Measurements from ENCODE around the gene ZC3H7B.

ZC3H7B gene

DNA sequence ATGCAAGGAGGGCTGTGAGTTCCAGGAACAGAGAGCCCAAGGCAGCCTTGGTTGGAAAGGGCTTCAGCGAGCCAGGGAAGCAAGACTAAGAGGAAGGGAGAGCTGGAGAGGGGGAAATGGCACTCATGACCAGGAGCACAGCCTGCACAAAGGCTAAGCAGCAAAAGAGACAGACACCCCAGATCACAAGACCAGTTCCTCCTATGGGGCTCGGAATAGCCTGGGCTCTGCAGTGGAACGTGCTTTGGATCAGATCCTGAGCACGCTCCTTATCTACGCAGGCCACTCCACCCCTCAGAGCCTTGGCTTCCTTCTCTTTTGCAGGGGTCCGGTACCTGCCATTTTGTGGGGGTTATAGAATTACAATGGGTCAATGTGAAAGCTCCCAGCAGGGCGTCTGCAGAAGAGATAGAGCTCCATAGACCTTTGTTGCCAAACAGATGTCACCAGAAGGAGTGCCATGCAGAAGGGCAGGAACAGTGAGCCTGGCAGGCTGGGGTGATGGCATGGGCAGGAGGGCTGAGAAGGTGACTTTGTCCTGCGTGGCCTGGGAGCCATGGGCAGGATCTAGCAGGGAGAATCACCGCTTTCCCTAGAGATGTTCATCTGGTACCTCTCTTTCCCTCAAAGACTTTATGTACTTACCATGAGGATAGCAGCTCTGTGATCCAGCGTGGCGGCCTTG is 33.8 kb downstream of the ZC3H7B start:
- H3K36me3 ChIP-seq (ENCODE audit: control insufficient read depth, insufficient read depth, low read length), result peaks cover 43% of the 10 kb centered on the region

DNA sequence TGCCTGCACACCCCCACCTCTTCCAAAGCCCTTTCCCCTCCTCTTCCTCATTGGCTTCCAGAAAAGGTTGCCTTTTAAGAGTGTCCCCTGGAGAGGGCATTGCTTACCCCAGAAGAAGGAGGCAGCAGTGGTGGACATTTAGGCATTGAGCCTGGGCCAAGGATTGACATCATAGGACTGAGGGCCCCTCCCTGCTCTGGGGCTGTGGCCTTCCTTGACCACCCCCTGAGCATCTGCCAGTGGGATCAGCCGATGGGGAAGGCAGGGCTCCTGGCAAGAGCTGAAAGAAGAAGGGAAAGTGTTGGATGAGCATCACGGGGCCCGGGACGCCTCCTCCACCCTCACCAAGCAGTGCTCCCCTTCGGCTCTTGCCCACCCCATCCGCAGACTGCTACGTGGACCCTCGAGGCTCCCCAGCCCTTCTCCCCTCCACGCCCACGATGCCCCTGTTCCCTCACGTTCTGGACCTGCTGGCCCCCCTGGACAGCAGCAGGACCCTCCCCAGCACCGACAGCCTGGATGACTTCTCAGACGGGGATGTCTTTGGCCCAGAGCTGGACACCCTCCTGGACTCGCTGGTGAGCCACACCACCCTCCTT is 37.4 kb downstream of the ZC3H7B start:
- H3K9me3 ChIP-seq (ENCODE audit: control insufficient read depth, insufficient read depth, low read length), result no peaks in the 10 kb centered on the region
- peaks cover 42% of the 10 kb centered on the region for H3K36me3 ChIP-seq (ENCODE audit: control insufficient read depth, insufficient read depth, low read length)
- no peaks in the 10 kb centered on the region for H3K27me3 ChIP-seq (ENCODE audit: control insufficient read depth, insufficient read depth, low read length)
- H3K4me1 ChIP-seq (ENCODE audit: control insufficient read depth, insufficient read depth, low read length), result no peaks in the 10 kb centered on the region
- H3K9ac ChIP-seq (ENCODE audit: low read depth, low read length), result no peak overlapping the region
- H3K4me3 ChIP-seq (ENCODE audit: low read depth, low read length), result no peak overlapping the region

More for the DNA sequence above, 33.8 kb downstream of the ZC3H7B start:
- no peaks in the 10 kb centered on the region for H3K4me1 ChIP-seq (ENCODE audit: control insufficient read depth, insufficient read depth, low read length)
- no peak overlapping the region for H3K9ac ChIP-seq (ENCODE audit: low read depth, low read length)
- H3K4me3 ChIP-seq (ENCODE audit: low read depth, low read length), result no peak overlapping the region
- no peaks in the 10 kb centered on the region for H3K27me3 ChIP-seq (ENCODE audit: control insufficient read depth, insufficient read depth, low read length)
- no peaks in the 10 kb centered on the region for H3K9me3 ChIP-seq (ENCODE audit: control insufficient read depth, insufficient read depth, low read length)

- no peaks in the 10 kb centered on the region for H3K27me3 ChIP-seq (ENCODE audit: control insufficient read depth, insufficient read depth, low read length)
- H3K4me1 ChIP-seq (ENCODE audit: control insufficient read depth, insufficient read depth, low read length), result no peaks in the 10 kb centered on the region
- H3K9ac ChIP-seq (ENCODE audit: low read depth, low read length), result no peak overlapping the region
- no peaks in the 10 kb centered on the region for H3K9me3 ChIP-seq (ENCODE audit: control insufficient read depth, insufficient read depth, low read length)
- peaks cover 51% of the 10 kb centered on the region for H3K36me3 ChIP-seq (ENCODE audit: control insufficient read depth, insufficient read depth, low read length)
- H3K4me3 ChIP-seq (ENCODE audit: low read depth, low read length), result no peak overlapping the region
Measured at GRCh38 chr22:41339823-41340222, 38.5 kb downstream of the ZC3H7B start.

- no peaks in the 10 kb centered on the region for H3K9me3 ChIP-seq (ENCODE audit: control insufficient read depth, insufficient read depth, low read length)
- no peak overlapping the region for H3K9ac ChIP-seq (ENCODE audit: low read depth, low read length)
- no peaks in the 10 kb centered on the region for H3K4me1 ChIP-seq (ENCODE audit: control insufficient read depth, insufficient read depth, low read length)
- no peaks in the 10 kb centered on the region for H3K27me3 ChIP-seq (ENCODE audit: control insufficient read depth, insufficient read depth, low read length)
- H3K36me3 ChIP-seq (ENCODE audit: control insufficient read depth, insufficient read depth, low read length), result peaks cover 52% of the 10 kb centered on the region
- no peak overlapping the region for H3K4me3 ChIP-seq (ENCODE audit: low read depth, low read length)
Measured at GRCh38 chr22:41340357-41340756, 39.0 kb downstream of the ZC3H7B start.

DNA sequence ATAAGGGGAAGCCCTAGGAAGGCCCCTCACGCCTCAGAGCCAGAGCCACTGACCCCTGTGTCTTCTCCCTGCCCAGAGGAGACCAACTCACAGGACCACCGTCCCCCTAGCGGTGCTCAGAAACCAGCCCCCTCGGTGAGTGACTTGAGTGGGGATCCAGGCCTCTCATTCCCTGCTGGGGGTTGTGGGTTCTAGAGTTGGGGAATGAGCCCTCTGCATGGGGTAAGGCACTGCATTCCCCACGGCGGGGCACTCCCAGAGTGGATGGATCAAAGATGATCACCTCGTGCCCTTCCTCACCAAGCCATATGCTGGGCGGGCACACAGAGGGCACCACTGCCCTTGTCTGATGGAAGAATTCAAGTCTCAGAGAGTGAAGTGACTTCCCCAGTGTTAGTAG is 39.7 kb downstream of the ZC3H7B start:
- Histone ChIP-seq H3K27me3 (ENCODE audit: control insufficient read depth, insufficient read depth, low read length) (no peaks in the 10 kb centered on the region), H3K4me3 (ENCODE audit: low read depth, low read length) (no peak overlapping the region), H3K9me3 (ENCODE audit: control insufficient read depth, insufficient read depth, low read length) (no peaks in the 10 kb centered on the region), H3K4me1 (ENCODE audit: control insufficient read depth, insufficient read depth, low read length) (no peaks in the 10 kb centered on the region), H3K36me3 (ENCODE audit: control insufficient read depth, insufficient read depth, low read length) (peaks cover 58% of the 10 kb centered on the region), H3K9ac (ENCODE audit: low read depth, low read length) (no peak overlapping the region)

- no peaks in the 10 kb centered on the region for H3K27me3 ChIP-seq (ENCODE audit: control insufficient read depth, insufficient read depth, low read length)
- H3K9ac ChIP-seq (ENCODE audit: low read depth, low read length), result no peak overlapping the region
- no peaks in the 10 kb centered on the region for H3K9me3 ChIP-seq (ENCODE audit: control insufficient read depth, insufficient read depth, low read length)
- no peak overlapping the region for H3K4me3 ChIP-seq (ENCODE audit: low read depth, low read length)
- no peaks in the 10 kb centered on the region for H3K4me1 ChIP-seq (ENCODE audit: control insufficient read depth, insufficient read depth, low read length)
- H3K36me3 ChIP-seq (ENCODE audit: control insufficient read depth, insufficient read depth, low read length), result peaks cover 61% of the 10 kb centered on the region
Measured at GRCh38 chr22:41341990-41342389, 40.7 kb downstream of the ZC3H7B start.

- no peak overlapping the region for H3K9ac ChIP-seq (ENCODE audit: low read depth, low read length)
- no peak overlapping the region for H3K4me3 ChIP-seq (ENCODE audit: low read depth, low read length)
- H3K36me3 ChIP-seq (ENCODE audit: control insufficient read depth, insufficient read depth, low read length), result peaks cover 70% of the 10 kb centered on the region
- H3K9me3 ChIP-seq (ENCODE audit: control insufficient read depth, insufficient read depth, low read length), result no peaks in the 10 kb centered on the region
- no peaks in the 10 kb centered on the region for H3K27me3 ChIP-seq (ENCODE audit: control insufficient read depth, insufficient read depth, low read length)
- no peaks in the 10 kb centered on the region for H3K4me1 ChIP-seq (ENCODE audit: control insufficient read depth, insufficient read depth, low read length)
Measured at GRCh38 chr22:41343300-41343699, 42.0 kb downstream of the ZC3H7B start.

GRCh38 chr22:41343717-41344116 is 42.4 kb downstream of the ZC3H7B start:
- Histone ChIP-seq H3K9me3 (ENCODE audit: control insufficient read depth, insufficient read depth, low read length) (no peaks in the 10 kb centered on the region), H3K9ac (ENCODE audit: low read depth, low read length) (no peak overlapping the region), H3K4me1 (ENCODE audit: control insufficient read depth, insufficient read depth, low read length) (no peaks in the 10 kb centered on the region), H3K27me3 (ENCODE audit: control insufficient read depth, insufficient read depth, low read length) (no peaks in the 10 kb centered on the region), H3K36me3 (ENCODE audit: control insufficient read depth, insufficient read depth, low read length) (peaks cover 70% of the 10 kb centered on the region), H3K4me3 (ENCODE audit: low read depth, low read length) (no peak overlapping the region)

GRCh38 chr22:41344189-41344788 is 43.0 kb downstream of the ZC3H7B start:
- no peaks in the 10 kb centered on the region for H3K9me3 ChIP-seq (ENCODE audit: control insufficient read depth, insufficient read depth, low read length)
- no peaks in the 10 kb centered on the region for H3K27me3 ChIP-seq (ENCODE audit: control insufficient read depth, insufficient read depth, low read length)
- peaks cover 70% of the 10 kb centered on the region for H3K36me3 ChIP-seq (ENCODE audit: control insufficient read depth, insufficient read depth, low read length)
- H3K4me3 ChIP-seq (ENCODE audit: low read depth, low read length), result no peak overlapping the region
- H3K4me1 ChIP-seq (ENCODE audit: control insufficient read depth, insufficient read depth, low read length), result no peaks in the 10 kb centered on the region
- no peak overlapping the region for H3K9ac ChIP-seq (ENCODE audit: low read depth, low read length)

- Histone ChIP-seq H3K9me3 (ENCODE audit: control insufficient read depth, insufficient read depth, low read length) (no peaks in the 10 kb centered on the region), H3K9ac (ENCODE audit: low read depth, low read length) (no peak overlapping the region), H3K4me1 (ENCODE audit: control insufficient read depth, insufficient read depth, low read length) (no peaks in the 10 kb centered on the region), H3K4me3 (ENCODE audit: low read depth, low read length) (no peak overlapping the region), H3K36me3 (ENCODE audit: control insufficient read depth, insufficient read depth, low read length) (peaks cover 71% of the 10 kb centered on the region), H3K27me3 (ENCODE audit: control insufficient read depth, insufficient read depth, low read length) (no peaks in the 10 kb centered on the region)
Measured at GRCh38 chr22:41345807-41346335, 44.5 kb downstream of the ZC3H7B start.

DNA sequence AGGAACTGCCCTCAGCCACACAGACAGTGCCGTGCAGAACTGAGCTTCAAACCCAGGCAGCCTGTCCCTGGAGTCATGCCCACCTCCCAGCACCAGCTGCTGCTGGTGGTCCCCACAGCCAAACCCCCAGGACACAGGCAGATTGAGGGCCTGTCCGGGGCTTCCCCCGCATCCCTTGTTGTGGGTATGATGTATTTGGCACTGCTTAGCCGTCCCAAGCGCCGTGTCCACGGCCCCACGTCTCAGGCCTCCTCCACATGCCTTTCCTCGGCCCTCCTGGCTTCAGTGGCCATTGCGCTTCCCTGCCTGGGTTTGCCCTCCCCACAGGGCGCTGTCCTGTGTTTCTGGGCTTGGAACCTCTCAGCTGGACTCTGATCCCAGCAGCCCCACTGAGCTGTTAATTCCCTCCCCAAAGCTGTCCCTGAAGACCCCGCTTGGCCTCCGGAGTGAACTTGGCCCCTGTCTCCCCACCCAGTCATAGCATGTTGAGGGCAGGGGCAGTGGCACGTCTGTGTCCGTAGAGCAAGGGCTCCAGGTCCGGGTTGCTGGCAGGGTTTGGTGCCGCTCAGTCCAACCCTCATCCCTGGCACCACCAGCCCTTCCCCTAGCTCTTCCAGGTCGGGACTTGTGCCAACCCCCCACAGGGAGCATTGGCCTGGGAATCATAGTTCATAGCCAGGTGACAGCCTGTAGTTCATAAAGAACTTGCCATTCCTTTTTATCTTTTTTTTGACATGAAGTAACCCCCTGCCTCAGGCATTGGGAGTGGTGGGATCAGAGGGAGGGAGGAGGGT is 45.9 kb downstream of the ZC3H7B start:
- Histone ChIP-seq H3K9me3 (ENCODE audit: control insufficient read depth, insufficient read depth, low read length) (no peaks in the 10 kb centered on the region), H3K4me1 (ENCODE audit: control insufficient read depth, insufficient read depth, low read length) (no peaks in the 10 kb centered on the region), H3K9ac (ENCODE audit: low read depth, low read length) (no peak overlapping the region), H3K36me3 (ENCODE audit: control insufficient read depth, insufficient read depth, low read length) (peaks cover 72% of the 10 kb centered on the region), H3K27me3 (ENCODE audit: control insufficient read depth, insufficient read depth, low read length) (no peaks in the 10 kb centered on the region), H3K4me3 (ENCODE audit: low read depth, low read length) (no peak overlapping the region)
